HS-5 (cell line): ENCODE measurements around the gene SLC16A9.

Source experiments
- DNase-seq: peaks from one replicate; pipeline ENCODE4 v3.0.0-alpha.2; 2012; ENCODE audit warnings: low read depth

Gene SLC16A9

GRCh38 chr10:59718257-59718656 lies 8.6 kb upstream of the SLC16A9 start:
- DNase-seq = no peak

- DNase-seq = no peak
Observed at GRCh38 chr10:59713196-59713821, 3.7 kb upstream of the SLC16A9 start.

- no peak for DNase-seq
Observed at GRCh38 chr10:59711871-59712494, 2.3 kb upstream of the SLC16A9 start.

- no peak for DNase-seq
Observed at GRCh38 chr10:59708816-59709394, 745 bp downstream of the SLC16A9 start.

GRCh38 chr10:59706851-59707797 lies 2.5 kb downstream of the SLC16A9 start:
- DNase-seq = no peak

- no peak for DNase-seq
Observed at GRCh38 chr10:59705931-59706330, 3.7 kb downstream of the SLC16A9 start.

GRCh38 chr10:59704630-59705029 lies 5.0 kb downstream of the SLC16A9 start:
- DNase-seq = no peak

- DNase-seq = no peak
Observed at GRCh38 chr10:59702347-59702746, 7.3 kb downstream of the SLC16A9 start.

- DNase-seq = no peak
Observed at GRCh38 chr10:59700709-59701108, 8.9 kb downstream of the SLC16A9 start.

GRCh38 chr10:59698326-59698725 lies 11.3 kb downstream of the SLC16A9 start:
- DNase-seq = no peak

GRCh38 chr10:59695637-59696036 lies 14.0 kb downstream of the SLC16A9 start:
- no peak for DNase-seq

GRCh38 chr10:59694936-59695335 lies 14.7 kb downstream of the SLC16A9 start:
- no peak for DNase-seq

- no peak for DNase-seq
Observed at GRCh38 chr10:59692113-59692512, 17.5 kb downstream of the SLC16A9 start.

GRCh38 chr10:59688921-59689351 lies 20.7 kb downstream of the SLC16A9 start:
- DNase-seq = no peak

- no peak for DNase-seq
Observed at GRCh38 chr10:59687657-59688056, 22.0 kb downstream of the SLC16A9 start.

GRCh38 chr10:59684006-59684405 lies 25.6 kb downstream of the SLC16A9 start:
- no peak for DNase-seq

- no peak for DNase-seq
Observed at GRCh38 chr10:59682986-59683937, 26.4 kb downstream of the SLC16A9 start.

- no peak for DNase-seq
Observed at GRCh38 chr10:59680199-59680598, 29.5 kb downstream of the SLC16A9 start.

GRCh38 chr10:59678884-59679301 lies 30.8 kb downstream of the SLC16A9 start:
- peak; percentile 66 for DNase-seq

- no peak for DNase-seq
Observed at GRCh38 chr10:59677253-59677831, 32.3 kb downstream of the SLC16A9 start.

GRCh38 chr10:59675812-59676211 lies 33.8 kb downstream of the SLC16A9 start:
- DNase-seq = no peak
